ENCODE measurements around the gene TTC39C. TPM values are rescaled to one million over a fixed set of nuclear protein-coding genes. Genes with fewer than 3 reads are reported as not detected.

The TTC39C gene
- total RNA-seq, 1 donor from 2014 or later, result 26.6 TPM

DNA sequence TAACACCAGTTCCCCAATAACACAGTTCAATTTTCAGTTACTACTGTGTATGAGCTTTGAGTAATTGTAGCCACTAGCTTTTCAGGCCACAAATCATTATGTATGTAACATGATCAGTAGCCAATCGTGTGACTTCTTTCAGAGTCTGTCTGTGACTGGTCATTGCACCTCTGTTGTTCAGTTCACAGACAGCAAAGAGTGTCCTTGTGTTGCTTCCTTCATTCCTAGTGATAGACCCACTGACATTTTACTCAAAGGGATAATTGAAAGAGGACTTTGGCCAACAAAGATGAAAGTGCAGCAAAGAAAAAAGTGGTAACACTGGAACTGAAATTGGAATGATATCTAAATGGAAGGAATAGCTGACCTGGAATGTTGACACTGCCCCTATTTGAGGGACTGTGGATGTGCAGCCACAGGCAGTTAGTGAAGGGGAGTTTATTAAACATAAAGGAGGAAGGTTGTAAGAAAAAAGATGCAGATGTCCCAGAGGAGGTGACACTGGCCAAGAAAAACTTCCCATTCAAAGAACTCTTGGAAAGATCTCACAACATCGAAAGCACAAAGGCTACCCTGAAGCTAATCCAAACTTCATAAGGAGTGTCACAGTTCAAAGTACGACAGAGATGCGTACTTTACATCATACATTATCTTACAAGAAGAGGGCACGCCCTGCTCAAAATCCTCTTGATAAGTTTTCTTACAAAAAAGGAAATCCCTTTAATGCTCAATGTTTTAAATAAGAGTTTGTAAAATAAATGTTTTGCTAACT, 19.3 kb downstream of the TTC39C start:
- Mint-ChIP-seq H3K4me1 (no peaks in the 10 kb centered on the region), H3K36me3 (peaks cover 7% of the 10 kb centered on the region), H3K27ac (no peak overlapping the region), H3K27me3 (ENCODE audit: low read depth) (no peaks in the 10 kb centered on the region), H3K9me3 (peaks cover 12% of the 10 kb centered on the region), H3K4me3 (no peak overlapping the region)
- TF ChIP-seq, protein P1, sequence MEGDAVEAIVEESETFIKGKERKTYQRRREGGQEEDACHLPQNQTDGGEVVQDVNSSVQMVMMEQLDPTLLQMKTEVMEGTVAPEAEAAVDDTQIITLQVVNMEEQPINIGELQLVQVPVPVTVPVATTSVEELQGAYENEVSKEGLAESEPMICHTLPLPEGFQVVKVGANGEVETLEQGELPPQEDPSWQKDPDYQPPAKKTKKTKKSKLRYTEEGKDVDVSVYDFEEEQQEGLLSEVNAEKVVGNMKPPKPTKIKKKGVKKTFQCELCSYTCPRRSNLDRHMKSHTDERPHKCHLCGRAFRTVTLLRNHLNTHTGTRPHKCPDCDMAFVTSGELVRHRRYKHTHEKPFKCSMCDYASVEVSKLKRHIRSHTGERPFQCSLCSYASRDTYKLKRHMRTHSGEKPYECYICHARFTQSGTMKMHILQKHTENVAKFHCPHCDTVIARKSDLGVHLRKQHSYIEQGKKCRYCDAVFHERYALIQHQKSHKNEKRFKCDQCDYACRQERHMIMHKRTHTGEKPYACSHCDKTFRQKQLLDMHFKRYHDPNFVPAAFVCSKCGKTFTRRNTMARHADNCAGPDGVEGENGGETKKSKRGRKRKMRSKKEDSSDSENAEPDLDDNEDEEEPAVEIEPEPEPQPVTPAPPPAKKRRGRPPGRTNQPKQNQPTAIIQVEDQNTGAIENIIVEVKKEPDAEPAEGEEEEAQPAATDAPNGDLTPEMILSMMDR (IDR thresholded peaks at IDR 0.05; ENCODE audit: unreplicated experiment), result no peak
- DNase-seq (ENCODE audit: low spot score in 2 of 2, unreplicated experiment in 2 of 2), result no peak

DNA sequence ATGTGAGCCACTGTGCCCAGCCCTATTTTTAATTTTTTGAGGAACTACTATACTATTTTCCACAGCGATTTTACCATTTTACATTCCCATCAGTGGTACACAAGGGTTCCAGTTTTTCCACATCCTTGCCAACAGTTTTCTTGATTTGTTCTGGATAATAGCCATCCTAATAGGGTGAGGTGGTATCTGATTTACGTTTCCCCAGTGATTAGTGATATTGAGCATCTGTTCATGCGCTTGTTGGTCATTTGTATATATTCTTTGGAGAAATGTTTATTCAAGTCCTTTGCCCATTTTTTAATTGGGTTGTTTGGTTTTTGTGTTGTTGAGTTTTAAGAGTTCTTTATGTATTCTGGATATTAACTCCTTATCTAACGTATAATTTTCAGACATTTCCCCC, 20.8 kb downstream of the TTC39C start:
- Mint-ChIP-seq H3K27me3 (ENCODE audit: low read depth) (no peaks in the 10 kb centered on the region), H3K4me3 (no peak overlapping the region), H3K9me3 (peaks cover 12% of the 10 kb centered on the region), H3K4me1 (no peaks in the 10 kb centered on the region), H3K27ac (no peak overlapping the region), H3K36me3 (peaks cover 7% of the 10 kb centered on the region)
- no peak for DNase-seq (ENCODE audit: low spot score in 2 of 2, unreplicated experiment in 2 of 2)
- TF ChIP-seq, protein P1 (IDR thresholded peaks at IDR 0.05; ENCODE audit: unreplicated experiment), result no peak

DNA sequence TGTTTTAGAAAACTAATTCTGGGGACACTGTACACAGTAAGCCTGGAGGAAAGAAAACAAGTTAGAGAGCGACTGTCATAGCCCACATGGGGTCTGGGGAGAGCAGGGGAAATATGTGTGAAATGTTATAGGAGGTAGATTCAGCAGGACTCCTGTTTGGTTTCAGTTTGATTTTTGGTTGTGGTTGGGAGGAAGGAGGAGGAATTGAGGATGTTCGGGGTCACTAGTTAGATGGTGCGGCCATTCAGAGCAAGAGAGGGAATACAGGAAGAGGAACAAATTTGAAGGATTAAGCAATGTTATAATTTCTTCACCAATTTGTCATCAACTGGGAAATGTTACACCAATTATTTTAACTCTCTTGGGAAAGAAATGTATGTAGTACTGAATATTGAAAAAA, 25.1 kb downstream of the TTC39C start:
- DNase-seq (ENCODE audit: low spot score in 2 of 2, unreplicated experiment in 2 of 2), result no peak
- TF ChIP-seq, protein P1 (IDR thresholded peaks at IDR 0.05; ENCODE audit: unreplicated experiment), result no peak
- H3K36me3 Mint-ChIP-seq, result peaks cover 4% of the 10 kb centered on the region
- H3K27me3 Mint-ChIP-seq (ENCODE audit: low read depth), result no peaks in the 10 kb centered on the region
- H3K9me3 Mint-ChIP-seq, result peaks cover 10% of the 10 kb centered on the region
- no peak overlapping the region for H3K27ac Mint-ChIP-seq
- no peak overlapping the region for H3K4me3 Mint-ChIP-seq
- H3K4me1 Mint-ChIP-seq, result no peaks in the 10 kb centered on the region

DNA sequence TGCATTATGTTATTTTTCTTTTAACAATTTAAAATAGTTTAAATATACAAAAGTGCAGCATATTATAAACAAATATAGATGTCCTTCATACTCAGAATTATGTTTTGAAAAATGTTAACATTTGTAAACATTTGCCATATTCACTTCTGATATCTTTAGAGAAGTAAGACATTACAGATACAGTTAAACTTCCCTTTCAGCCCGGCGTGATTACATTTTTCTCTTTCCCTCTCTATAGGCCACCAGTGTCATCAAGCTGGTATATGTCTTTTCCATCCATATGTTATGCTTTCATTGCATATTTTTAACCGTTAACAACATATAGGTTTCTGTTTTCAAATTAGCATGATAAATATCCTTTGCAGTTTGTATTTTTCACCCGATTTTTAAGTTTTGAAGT, 27.1 kb downstream of the TTC39C start:
- TF ChIP-seq, protein P1 (IDR thresholded peaks at IDR 0.05; ENCODE audit: unreplicated experiment), result no peak
- H3K27ac Mint-ChIP-seq, result no peak overlapping the region
- no peak overlapping the region for H3K4me3 Mint-ChIP-seq
- no peak for DNase-seq (ENCODE audit: low spot score in 2 of 2, unreplicated experiment in 2 of 2)
- H3K27me3 Mint-ChIP-seq (ENCODE audit: low read depth), result no peaks in the 10 kb centered on the region
- H3K36me3 Mint-ChIP-seq, result peaks cover 4% of the 10 kb centered on the region
- peaks cover 4% of the 10 kb centered on the region for H3K9me3 Mint-ChIP-seq
- H3K4me1 Mint-ChIP-seq, result no peaks in the 10 kb centered on the region

DNA sequence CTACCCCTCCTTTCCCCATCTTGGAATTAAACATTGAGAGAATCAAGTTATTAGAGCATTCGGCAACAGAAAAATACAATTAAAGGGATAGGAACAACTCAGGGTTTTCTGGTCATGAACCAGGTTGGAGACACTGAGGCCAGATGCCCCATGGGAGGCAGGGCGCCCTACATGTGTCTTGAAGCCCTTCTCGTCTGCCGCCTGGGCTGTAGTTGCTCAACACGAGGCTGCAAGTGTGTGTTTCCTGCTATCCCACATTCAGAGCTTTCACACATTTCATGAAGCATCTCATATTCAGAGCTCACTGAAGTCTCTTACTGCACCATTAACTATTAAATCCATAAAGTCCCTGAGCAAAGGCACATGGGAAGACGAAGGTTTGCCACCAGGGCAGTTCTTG, 28.8 kb downstream of the TTC39C start:
- no peak for DNase-seq (ENCODE audit: low spot score in 2 of 2, unreplicated experiment in 2 of 2)
- Mint-ChIP-seq H3K9me3 (peaks cover 8% of the 10 kb centered on the region), H3K27ac (no peak overlapping the region), H3K27me3 (ENCODE audit: low read depth) (no peaks in the 10 kb centered on the region), H3K4me3 (no peak overlapping the region), H3K36me3 (peaks cover 4% of the 10 kb centered on the region), H3K4me1 (no peaks in the 10 kb centered on the region)
- TF ChIP-seq, protein P1 (IDR thresholded peaks at IDR 0.05; ENCODE audit: unreplicated experiment), result no peak
